GM19328 (cell line): ENCODE data around the gene AOAH.

Experiments used
- ATAC-seq: cut with Tn5 transposase; IDR thresholded peaks from one replicate; pipeline ENCODE4 v1.9.1; 2021; ENCODE audit warnings: mild to moderate bottlenecking, moderate library complexity; ENCODE audit not compliant: unreplicated experiment

Gene AOAH

GRCh38 chr7:36635091-36635490 is 89.2 kb downstream of the AOAH start:
- ATAC-seq = no peak

GRCh38 chr7:36633377-36633776 is 90.9 kb downstream of the AOAH start:
- ATAC-seq = no peak

- ATAC-seq = no peak
These were observed 94.1 kb downstream of the AOAH start for GRCh38 chr7:36630112-36630650.

DNA sequence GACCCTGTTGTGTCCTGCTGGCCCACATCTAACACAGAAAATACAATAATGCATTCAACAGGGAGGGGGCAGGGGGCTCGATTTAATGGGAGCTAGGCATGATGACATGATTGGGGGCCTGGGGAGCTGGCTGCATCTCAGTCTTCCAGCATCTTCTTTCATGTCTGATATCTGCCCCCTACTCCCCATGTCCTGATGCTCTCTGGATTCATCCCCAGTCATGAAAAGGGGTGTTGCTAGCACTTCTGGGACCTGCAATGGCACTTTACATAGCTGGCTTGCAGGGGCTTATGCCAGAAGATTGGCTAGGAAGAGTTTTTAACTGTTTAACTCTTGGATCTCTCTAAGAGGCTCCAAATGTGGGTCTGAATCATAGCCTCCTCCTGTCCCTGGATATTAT is 94.9 kb downstream of the AOAH start:
- ATAC-seq = no peak

- no peak for ATAC-seq
These were observed 96.5 kb downstream of the AOAH start for GRCh38 chr7:36627836-36628235.

DNA sequence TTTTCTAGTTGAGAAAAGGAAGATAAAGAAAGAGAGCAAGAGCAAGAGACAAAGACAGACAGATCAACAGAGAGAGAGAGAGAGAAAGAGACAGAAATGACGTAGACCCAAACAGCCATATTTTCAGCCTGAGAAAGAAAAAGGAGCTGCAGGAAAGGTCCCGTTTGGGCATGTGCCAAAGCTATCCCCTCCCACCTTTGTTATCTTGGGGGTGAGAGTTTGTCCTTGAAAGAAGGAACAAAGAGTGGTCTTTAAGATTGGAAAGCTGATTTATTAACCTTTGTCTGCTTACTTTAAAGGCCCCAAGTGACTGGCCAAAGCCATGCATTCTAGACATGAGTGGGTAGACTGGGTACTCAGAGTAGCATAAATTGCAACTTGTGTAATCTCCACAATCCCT is 98.2 kb downstream of the AOAH start:
- no peak for ATAC-seq

- ATAC-seq = no peak
These were observed 99.0 kb downstream of the AOAH start for GRCh38 chr7:36625247-36625646.

DNA sequence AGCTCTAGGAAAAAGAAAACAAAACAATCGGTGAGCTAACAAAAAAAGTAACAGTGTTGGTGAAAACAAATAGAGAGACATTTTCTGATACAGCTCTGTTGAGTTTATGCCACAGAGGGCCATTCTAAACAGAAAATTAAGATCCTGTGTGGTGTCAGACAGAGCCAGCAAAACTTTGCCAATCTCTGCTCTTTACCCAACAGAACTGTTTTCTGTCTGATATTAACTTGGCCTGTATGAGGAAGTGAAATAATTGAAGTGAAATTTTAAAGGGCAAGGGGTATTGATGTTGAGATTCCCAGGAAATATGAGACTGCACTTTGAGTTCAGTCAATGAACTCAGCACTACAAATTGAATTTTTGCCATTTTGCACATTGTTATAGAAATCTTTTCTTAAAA is 101.0 kb downstream of the AOAH start:
- ATAC-seq = no peak

DNA sequence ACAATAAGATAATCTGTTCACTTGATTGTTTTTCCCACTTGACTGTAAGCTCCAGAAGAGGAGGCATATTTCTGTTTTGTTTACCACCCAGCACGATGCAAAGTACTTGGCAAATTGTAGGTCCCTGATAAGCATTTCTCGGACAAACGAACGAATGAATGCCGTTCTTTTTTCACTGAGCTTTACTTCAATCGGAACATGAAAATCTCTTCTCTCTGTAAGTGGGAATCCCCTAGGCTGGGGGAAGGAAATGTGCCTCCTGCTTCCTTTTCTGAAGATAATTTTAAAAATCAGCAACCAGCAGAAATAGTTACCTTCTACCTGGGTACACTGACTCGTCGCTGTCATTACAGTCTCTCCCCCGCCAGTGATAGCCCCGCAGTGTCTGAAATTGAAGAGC is 102.9 kb downstream of the AOAH start:
- no peak for ATAC-seq

GRCh38 chr7:36620166-36620708 is 104.1 kb downstream of the AOAH start:
- no peak for ATAC-seq

DNA sequence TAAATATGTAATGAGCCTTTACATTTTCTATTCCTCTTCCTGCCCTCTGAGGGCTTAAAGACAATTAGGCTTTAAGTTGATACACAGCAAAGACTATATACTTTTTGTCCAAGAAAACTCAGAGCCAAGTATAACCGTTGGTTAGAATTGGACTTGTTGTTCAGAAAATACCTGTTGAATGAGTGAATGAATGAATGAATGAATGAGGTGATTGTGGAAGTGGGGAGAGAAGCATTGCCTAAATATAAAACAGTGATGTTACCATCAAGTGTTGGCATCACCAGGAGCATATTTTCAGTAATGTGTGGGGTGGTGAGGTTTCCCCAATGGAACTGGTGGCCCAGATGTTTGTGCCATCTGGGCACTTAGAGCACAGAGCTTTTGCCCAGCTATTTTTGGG is 106.9 kb downstream of the AOAH start:
- no peak for ATAC-seq

DNA sequence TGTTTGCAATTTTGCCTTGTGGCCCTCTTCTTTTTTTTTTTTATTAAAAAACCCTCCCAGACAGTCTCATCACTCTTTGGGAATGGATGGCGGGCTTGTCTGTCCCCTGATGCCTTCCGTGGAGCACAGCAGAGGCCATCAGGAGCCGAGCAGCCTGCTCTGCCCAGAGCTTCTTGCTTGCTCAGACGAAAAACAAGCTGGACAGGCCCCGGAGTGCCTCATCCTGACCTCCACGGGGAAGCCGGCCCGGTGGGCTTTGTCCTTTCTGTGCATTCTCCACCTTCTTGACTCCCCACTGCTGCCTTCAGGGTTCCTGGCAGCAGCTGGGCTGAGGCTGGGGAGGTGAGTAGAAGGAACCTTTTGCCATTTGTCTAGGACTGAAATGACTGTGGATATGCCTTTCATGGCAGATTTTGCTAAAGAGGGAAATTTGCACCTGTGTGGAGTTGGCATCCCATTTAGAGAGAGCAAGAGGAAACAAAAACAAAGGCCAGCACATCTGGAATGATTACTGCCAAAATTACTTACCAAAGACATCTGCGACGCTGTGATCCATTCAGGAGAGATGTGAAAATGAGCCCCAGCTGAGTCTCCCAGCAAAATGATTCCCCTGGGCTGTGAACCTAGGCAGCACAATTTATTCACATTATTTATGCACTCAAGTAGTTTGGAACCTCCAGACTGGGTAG is 108.3 kb downstream of the AOAH start:
- no peak for ATAC-seq

GRCh38 chr7:36614959-36615358 is 109.3 kb downstream of the AOAH start:
- ATAC-seq = no peak

GRCh38 chr7:36613031-36613614 is 111.2 kb downstream of the AOAH start:
- no peak for ATAC-seq

GRCh38 chr7:36611703-36612102 is 112.6 kb downstream of the AOAH start:
- no peak for ATAC-seq

DNA sequence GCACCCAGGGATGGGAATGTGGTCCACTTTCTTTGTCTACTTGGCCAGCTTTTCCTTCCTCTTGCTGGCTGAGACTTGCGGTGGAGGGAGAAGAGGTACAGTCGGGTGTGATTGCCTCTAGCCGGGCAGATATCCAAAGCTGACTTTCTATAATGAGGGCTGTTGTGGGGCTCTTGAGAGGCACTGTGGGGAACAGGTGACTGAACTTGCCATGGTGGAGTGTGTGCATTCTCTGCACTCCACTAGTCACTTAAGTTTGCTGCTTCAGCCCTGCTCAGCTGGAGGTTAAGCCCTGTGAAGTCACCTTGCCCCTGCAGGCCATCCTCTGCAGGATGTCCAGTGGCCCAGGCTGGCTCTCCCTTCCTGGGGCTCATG is 116.6 kb downstream of the AOAH start:
- ATAC-seq = no peak

DNA sequence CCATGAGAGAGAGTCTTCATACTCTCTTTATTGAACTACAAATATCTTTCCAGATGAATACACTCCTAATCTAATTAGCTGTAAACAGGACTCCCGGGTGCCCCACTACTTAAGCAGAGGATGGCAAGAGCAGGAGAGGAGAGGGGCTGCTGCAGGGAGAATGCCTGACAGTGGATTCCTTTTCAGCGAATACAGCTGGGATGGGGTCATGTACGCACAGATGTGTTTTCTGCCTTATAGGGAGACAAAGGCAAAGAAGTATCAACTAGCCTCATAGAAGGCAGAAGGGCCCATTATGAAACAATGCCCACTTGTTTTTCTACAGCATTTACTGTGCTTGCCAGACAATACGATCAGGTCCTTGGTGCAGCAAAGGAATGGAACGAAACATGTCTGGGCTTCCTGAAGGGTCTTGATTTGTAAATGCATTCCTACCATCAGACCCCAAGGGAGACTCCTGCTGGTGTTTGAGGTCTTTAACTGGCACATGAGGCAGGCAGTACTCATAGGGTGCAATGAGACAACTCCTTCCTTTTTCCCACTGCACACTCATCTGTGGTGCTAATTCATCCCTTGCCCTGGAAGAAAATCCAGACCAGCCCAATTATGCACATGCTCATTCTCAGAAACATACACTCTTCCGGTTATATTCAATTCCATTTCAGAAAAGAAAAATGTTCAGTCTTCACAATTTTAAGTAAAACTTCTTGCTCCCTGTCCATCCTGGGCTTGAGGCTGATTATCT is 117.1 kb downstream of the AOAH start:
- ATAC-seq = no peak

DNA sequence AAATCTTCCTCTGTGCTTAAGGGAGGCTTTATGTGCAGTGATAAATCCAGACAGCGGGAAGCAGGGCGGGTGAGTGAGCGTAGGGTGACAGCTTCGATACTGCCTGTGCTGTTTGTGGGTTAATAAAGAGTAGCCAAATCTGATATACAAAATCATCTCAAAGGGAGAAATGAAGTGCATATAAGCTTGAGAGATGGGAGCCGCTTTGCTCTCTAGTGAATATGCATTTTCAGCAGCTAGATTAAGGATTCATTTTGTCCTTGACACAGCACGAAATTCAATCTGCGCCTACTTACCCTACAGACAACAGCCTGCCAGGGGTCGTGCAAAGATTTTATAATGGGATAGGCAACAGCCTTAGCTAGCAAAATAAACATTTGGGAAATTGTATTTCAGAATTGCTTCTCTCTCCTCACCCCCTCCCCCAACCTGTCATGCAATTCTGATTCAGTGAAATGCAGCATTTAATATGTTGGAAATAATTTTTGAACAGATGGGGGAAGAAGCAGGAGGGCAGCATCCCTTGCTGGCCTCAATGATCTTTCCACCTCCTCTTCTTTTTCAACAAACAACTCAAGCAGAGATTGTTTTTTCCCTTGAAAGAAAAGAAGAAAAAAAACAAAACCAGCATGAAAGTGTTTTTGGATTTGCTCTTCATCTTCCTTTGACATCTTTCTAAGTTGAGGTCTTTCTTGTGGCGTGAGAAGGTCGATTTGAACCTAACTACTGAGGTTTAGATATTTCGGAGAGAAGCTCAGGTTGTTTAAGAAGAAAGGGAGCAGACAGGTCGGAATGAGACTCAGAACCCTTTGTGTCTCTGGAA is 117.9 kb downstream of the AOAH start:
- ATAC-seq = no peak

GRCh38 chr7:36605261-36606051 is 118.8 kb downstream of the AOAH start:
- no peak for ATAC-seq

DNA sequence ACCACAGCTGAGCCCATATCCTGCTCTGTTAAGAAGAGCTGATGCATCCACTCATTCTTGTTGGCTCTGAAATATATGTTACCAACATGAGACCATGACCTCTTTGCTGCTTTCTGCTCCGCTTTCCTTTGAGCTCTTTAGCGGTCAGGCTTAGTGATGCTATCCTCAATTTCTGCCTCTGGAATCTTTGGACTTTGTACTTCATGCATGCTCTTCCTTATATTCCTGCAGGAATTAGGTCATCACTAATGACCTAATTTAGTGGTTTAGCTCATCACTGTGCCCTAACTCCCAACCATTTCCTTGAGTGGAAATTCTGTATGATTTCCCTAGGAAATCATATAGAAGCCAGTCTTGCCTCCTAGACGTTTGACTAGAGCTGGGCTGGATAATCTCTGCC is 119.5 kb downstream of the AOAH start:
- ATAC-seq = no peak
